Keratinocyte (primary cell): ENCODE data around the gene SSX2IP. TPM values are rescaled to one million over a fixed set of nuclear protein-coding genes. Genes with fewer than 3 reads are reported as not detected.

Experiments used
- DNase-seq: peaks from one replicate; pipeline ENCODE4 v3.0.0-alpha.2; 2011; ENCODE audit warnings: low read depth, missing footprints, low spot score
- FAIRE-seq: peaks from 2 replicates; lab custom pipeline; 2011; peaks lifted over from hg19 to GRCh38; lab: Jason Lieb, UNC
- H2AFZ ChIP-seq: 2 replicates; pipeline ENCODE4 v1.6.0; 2012; ENCODE audit warnings: low read length, control low read depth, inconsistent platforms; ENCODE audit not compliant: control insufficient read depth
- H3K27ac ChIP-seq: 2 replicates; pipeline ENCODE4 v1.5.1; 2011; ENCODE audit warnings: low read length; ENCODE audit not compliant: control insufficient read depth, insufficient read depth
- H3K27me3 ChIP-seq: 3 replicates; pipeline ENCODE4 v1.6.0; 2011; ENCODE audit warnings: low read length; ENCODE audit not compliant: control insufficient read depth, insufficient read depth; ENCODE audit errors: extremely low read depth
- H3K36me3 ChIP-seq, 2 experiments: 2 replicates in 1 of 2; 3 replicates in 1 of 2; pipeline ENCODE4 v1.5.1; 2011; ENCODE audit warnings: low read length in 2 of 2, mild to moderate bottlenecking in 1 of 2; ENCODE audit not compliant: control insufficient read depth in 2 of 2, insufficient read depth in 2 of 2; ENCODE audit errors: extremely low read depth in 1 of 2
- H3K4me1 ChIP-seq: 3 replicates; pipeline ENCODE4 v1.5.1; 2011; ENCODE audit warnings: low read length; ENCODE audit not compliant: control insufficient read depth, insufficient read depth; ENCODE audit errors: extremely low read depth
- H3K4me2 ChIP-seq: 3 replicates; pipeline ENCODE4 v1.6.0; 2011; ENCODE audit warnings: low read depth, low read length; ENCODE audit not compliant: control insufficient read depth, insufficient read depth; ENCODE audit errors: extremely low read depth
- H3K4me3 ChIP-seq, 3 experiments: fragments of 200-600 bp in 1 of 3; sonication (generic) in 1 of 3; 2 replicates in 2 of 3; 3 replicates in 1 of 3; pipeline ENCODE4 v1.5.1; 2011 to 2016; ENCODE audit warnings: low read length in 3 of 3, mild to moderate bottlenecking in 3 of 3, control low read depth in 2 of 3, inconsistent platforms in 1 of 3, low read depth in 1 of 3, mixed read lengths in 1 of 3, mixed run types in 1 of 3, moderate library complexity in 1 of 3; ENCODE audit not compliant: control insufficient read depth in 2 of 3, insufficient read depth in 2 of 3; ENCODE audit errors: extremely low read depth in 1 of 3
- H3K79me2 ChIP-seq: 2 replicates; pipeline ENCODE4 v1.6.0; 2012; ENCODE audit warnings: low read length; ENCODE audit not compliant: control insufficient read depth, insufficient read depth
- H3K9ac ChIP-seq: 3 replicates; pipeline ENCODE4 v1.6.0; 2011; ENCODE audit warnings: low read length; ENCODE audit not compliant: control insufficient read depth, insufficient read depth; ENCODE audit errors: extremely low read depth
- H3K9me1 ChIP-seq: 3 replicates; pipeline ENCODE4 v1.6.0; 2011; ENCODE audit warnings: low read length; ENCODE audit not compliant: control insufficient read depth, insufficient read depth; ENCODE audit errors: extremely low read depth
- H3K9me3 ChIP-seq: 2 replicates; pipeline ENCODE4 v1.5.1; 2012; ENCODE audit warnings: low read depth, low read length; ENCODE audit not compliant: control insufficient read depth
- H4K20me1 ChIP-seq: 3 replicates; pipeline ENCODE4 v1.6.0; 2011; ENCODE audit warnings: low read length; ENCODE audit not compliant: control insufficient read depth, insufficient read depth; ENCODE audit errors: extremely low read depth
- EZH2 ChIP-seq: IDR thresholded peaks from one replicate; pipeline ENCODE4 v1.6.1; 2012; ENCODE audit warnings: inconsistent platforms, mild to moderate bottlenecking, low read length, moderate library complexity
- dilution Hi-C: fragments of 300-500 bp; cut with MboI; formaldehyde crosslinking; loops from one replicate; pipeline ENCODE4 v1.7.0; 2020; ENCODE audit warnings: low sequenced_read_pairs; ENCODE audit not compliant: extremely low pct_ligation_motif_present
- polyA plus RNA-seq, 5 experiments: library from polyadenylated mRNA; depleted of rRNA in 3 of 5; stranded (reverse) in 3 of 5; stranded (forward) in 1 of 5; unstranded in 1 of 5; fragments of >200 nt; gene quantifications; 1 replicate in 1 of 5; 2 replicates in 3 of 5; 3 replicates in 1 of 5; pipeline versions ENCODE4 v1.2.1 to v1.2.3, GENCODE V29; 2011 to 2012; ENCODE audit warnings: missing spikeins in 2 of 5, low read depth in 1 of 5, low replicate concordance in 1 of 5
- TF ChIP-seq, protein P1 (sequence below), 3 experiments: IDR thresholded peaks in 1 of 3; conservative IDR thresholded peaks in 1 of 3; optimal IDR thresholded peaks in 1 of 3; 2 replicates in 2 of 3; 3 replicates in 1 of 3; pipeline versions ENCODE3 to v1.5.1; 2011; ENCODE audit warnings: low read length in 3 of 3, mild to moderate bottlenecking in 3 of 3, moderate library complexity in 2 of 3, control low read depth in 1 of 3, inconsistent platforms in 1 of 3; ENCODE audit not compliant: insufficient read depth in 2 of 3; ENCODE audit errors: extremely low read depth in 1 of 3

The SSX2IP gene
- polyA plus RNA-seq, 1 donor (not counting 4 experiments of a cell fraction or from before 2014, with no cell fraction given): 13.0 TPM

DNA sequence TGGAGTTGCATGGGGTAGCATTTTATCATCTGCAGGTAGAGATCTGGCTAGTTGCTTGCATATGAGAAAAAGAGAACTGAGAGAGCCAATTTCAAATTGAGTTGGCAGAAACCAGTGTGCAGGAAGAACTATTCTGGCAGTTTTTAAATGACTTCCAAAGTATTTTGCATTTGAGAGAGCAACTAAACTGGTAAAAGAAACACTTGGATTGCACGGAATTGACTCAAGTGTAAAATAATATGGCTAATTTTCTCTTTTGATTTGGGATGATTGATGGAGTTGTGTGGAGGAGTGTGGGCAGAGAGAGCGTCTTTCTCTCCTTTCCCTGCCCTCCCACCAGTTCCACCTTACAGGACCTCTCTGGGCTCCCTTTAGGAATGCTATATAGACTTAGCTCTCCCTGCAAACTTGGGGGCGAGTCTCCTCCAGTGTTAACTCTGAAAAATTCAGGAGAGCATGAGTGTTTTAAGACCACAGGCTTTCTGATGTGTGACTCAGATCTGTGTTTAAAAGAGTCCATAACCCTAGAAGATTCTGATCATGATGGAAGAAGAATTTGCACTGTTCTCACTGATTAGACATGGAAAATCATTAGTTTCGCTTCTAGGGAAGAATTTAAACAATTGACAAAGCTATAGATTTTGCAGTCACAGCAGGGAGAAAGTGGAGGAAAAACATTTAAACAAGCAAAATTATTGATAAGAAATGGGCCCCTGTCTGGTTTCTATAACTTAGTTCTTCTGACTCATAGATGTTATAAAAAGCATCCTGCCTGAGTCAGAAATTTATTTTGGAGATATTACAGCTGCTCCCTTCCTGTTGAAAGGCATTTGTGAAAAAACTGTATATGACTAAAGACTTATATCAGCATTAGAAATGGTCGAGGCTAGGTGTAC lies 91.2 kb downstream of the SSX2IP start:
- dilution Hi-C loops: no loop called here
- no peak for FAIRE-seq
- no peak overlapping the region for H3K4me3 ChIP-seq

DNA sequence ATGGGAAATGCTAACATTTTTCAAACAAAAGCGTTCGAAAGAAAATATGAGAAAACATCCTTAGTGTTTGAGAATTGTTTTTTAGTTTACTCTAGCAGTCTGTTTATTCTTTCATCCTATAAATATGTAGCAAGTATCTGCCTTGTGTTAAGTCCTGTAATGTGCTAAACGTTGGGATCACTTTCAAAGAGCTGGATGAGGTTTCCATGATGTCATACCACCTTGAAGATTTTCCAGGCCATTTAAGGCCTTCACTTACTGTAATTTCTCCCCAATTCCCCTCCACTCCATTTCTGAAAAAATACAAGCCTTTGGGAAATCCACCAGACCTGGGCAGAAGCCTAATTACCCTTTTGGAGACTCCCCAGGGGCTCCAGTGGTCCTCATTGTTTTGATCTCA lies 91.8 kb downstream of the SSX2IP start:
- Histone ChIP-seq H3K27ac (peak overlapping the region; percentile 75), H3K27me3 (no peaks in the 10 kb centered on the region), H3K79me2 (no peaks in the 10 kb centered on the region), H3K4me1 (peaks cover 22% of the 10 kb centered on the region), H3K4me2 (no peak overlapping the region), H3K9me3 (no peaks in the 10 kb centered on the region), H3K36me3 (no peaks in the 10 kb centered on the region), H3K9ac (no peak overlapping the region), H3K9me1 (no peaks in the 10 kb centered on the region), H3K4me3 (no peak overlapping the region), H4K20me1 (no peaks in the 10 kb centered on the region), H2AFZ (no peak overlapping the region)
- no peak for TF ChIP-seq EZH2
- TF ChIP-seq, protein P1, sequence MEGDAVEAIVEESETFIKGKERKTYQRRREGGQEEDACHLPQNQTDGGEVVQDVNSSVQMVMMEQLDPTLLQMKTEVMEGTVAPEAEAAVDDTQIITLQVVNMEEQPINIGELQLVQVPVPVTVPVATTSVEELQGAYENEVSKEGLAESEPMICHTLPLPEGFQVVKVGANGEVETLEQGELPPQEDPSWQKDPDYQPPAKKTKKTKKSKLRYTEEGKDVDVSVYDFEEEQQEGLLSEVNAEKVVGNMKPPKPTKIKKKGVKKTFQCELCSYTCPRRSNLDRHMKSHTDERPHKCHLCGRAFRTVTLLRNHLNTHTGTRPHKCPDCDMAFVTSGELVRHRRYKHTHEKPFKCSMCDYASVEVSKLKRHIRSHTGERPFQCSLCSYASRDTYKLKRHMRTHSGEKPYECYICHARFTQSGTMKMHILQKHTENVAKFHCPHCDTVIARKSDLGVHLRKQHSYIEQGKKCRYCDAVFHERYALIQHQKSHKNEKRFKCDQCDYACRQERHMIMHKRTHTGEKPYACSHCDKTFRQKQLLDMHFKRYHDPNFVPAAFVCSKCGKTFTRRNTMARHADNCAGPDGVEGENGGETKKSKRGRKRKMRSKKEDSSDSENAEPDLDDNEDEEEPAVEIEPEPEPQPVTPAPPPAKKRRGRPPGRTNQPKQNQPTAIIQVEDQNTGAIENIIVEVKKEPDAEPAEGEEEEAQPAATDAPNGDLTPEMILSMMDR (optimal IDR thresholded peaks at IDR 0.05 in 1 of 3, IDR thresholded peaks at IDR 0.05 in 1 of 3, conservative IDR thresholded peaks at IDR 0.05 in 1 of 3; ENCODE audit: extremely low read depth in 1 of 3, insufficient read depth in 2 of 3, low read length in 3 of 3): no peak
- dilution Hi-C loops: no loop called here
- DNase-seq (no peak), FAIRE-seq (no peak)

More for the DNA sequence above, 91.2 kb downstream of the SSX2IP start:
- H3K36me3 ChIP-seq: no peaks in the 10 kb centered on the region
- TF ChIP-seq, protein P1 (optimal IDR thresholded peaks at IDR 0.05 in 1 of 3, IDR thresholded peaks at IDR 0.05 in 1 of 3, conservative IDR thresholded peaks at IDR 0.05 in 1 of 3; ENCODE audit: extremely low read depth in 1 of 3, insufficient read depth in 2 of 3, low read length in 3 of 3): no peak
- TF ChIP-seq EZH2: no peak
- H2AFZ ChIP-seq: peak overlapping the region; percentile 76
- H3K27ac ChIP-seq: peak overlapping the region; percentile 75
- no peaks in the 10 kb centered on the region for H3K9me3 ChIP-seq
- no peak overlapping the region for H3K9ac ChIP-seq
- peak overlapping the region; percentile 44 for H3K4me2 ChIP-seq
- no peaks in the 10 kb centered on the region for H4K20me1 ChIP-seq
- H3K4me1 ChIP-seq: peaks cover 26% of the 10 kb centered on the region
- H3K79me2 ChIP-seq: no peaks in the 10 kb centered on the region
- DNase-seq: no peak
- H3K9me1 ChIP-seq: no peaks in the 10 kb centered on the region
- no peaks in the 10 kb centered on the region for H3K27me3 ChIP-seq
